Kidney epithelial cell (primary cell): ENCODE data around the gene FAP. TPM values are rescaled to one million over a fixed set of nuclear protein-coding genes. Genes with fewer than 3 reads are reported as not detected.

ENCODE experiments used
- DNase-seq: peaks from one replicate; pipeline ENCODE4 v3.0.0-alpha.2; 2010; ENCODE audit warnings: low read depth
- H3K27me3 ChIP-seq: 2 replicates; pipeline ENCODE4 v1.6.0; 2011; ENCODE audit warnings: low read length; ENCODE audit not compliant: control insufficient read depth, insufficient read depth
- H3K36me3 ChIP-seq: 2 replicates; pipeline ENCODE4 v1.5.1; 2011; ENCODE audit warnings: low read length; ENCODE audit not compliant: control insufficient read depth, insufficient read depth
- H3K4me3 ChIP-seq: 2 replicates; pipeline ENCODE4 v1.5.1; 2011; ENCODE audit warnings: low read depth, mild to moderate bottlenecking, control low read depth, low read length
- CTCF ChIP-seq: IDR thresholded peaks from 2 replicates; pipeline ENCODE4 v1.5.1; 2011; ENCODE audit warnings: mild to moderate bottlenecking, moderate library complexity, low read length, control low read depth, inconsistent platforms; ENCODE audit not compliant: insufficient read depth, poor library complexity, severe bottlenecking
- total RNA-seq: library from RNA; depleted of rRNA; stranded (reverse); fragments of >200 nt; gene quantifications from 2 replicates; pipeline ENCODE4 v1.2.3, GENCODE V29; 2015

The FAP gene
- total RNA-seq, 1 donor from 2014 or later: 2.8 TPM

DNA sequence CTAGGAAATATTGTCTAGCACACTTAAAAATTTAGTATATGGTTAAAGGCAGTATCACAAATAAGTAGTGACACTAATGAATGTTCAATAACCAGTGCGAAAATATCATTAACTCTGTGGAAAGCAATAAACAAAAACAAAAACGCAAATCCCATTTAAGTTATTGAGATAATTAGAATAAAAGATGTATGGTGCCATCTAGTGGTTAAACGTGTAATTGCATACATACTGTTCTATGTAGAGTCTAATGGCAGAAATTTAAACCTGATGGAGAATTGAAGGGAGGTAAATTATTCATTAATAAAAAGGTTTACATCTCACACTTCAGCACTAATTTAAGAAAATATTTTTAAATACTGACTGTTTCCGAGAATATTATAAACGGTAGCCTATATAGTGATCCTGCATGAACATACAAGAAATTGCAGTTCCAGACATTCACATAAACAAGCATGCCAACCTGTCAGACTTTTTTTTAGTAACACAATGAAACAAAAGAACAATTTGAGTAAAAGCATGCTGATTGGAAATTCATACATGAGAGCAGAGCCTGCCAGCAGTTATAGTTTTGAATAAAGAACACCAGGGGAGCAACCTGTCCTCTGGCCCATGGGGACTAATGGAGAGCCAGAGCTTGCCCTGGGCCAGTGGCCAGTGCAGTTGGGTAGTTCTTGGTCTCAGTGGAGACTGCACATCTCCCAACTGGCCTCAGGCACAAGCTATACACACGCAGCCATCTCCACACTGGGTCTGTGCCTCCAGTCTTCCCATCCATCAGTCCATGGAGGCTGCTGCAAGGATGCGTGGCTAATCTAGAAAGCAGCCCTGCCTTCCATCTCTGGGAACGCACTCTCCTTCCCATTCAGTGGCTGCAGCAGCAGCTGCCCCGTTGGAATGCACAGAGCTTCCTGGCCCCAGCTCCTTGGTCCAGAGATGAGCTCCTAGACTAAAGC, 119.2 kb downstream of the FAP start:
- TF ChIP-seq CTCF: peak; percentile 44
- no peak for DNase-seq
- no peak overlapping the region for H3K4me3 ChIP-seq
- H3K27me3 ChIP-seq: no peaks in the 10 kb centered on the region
- no peaks in the 10 kb centered on the region for H3K36me3 ChIP-seq

Other genes starting within 250 kb of the FAP start
- gene DPP4, start 169.2 kb downstream of the FAP start, total RNA-seq: 61.6 and 78.9 TPM in 2 replicates
- not detected in 2 replicates for gene GCG, start 91.2 kb downstream of the FAP start, total RNA-seq
- 25.8 and 27.1 TPM in 2 replicates for gene IFIH1, start 75.2 kb upstream of the FAP start, total RNA-seq
- 14.4 and 33.3 TPM in 2 replicates for gene GCA, start 100.7 kb upstream of the FAP start, total RNA-seq